NK-92 (cell line): ENCODE results near the gene COL7A1.
A peak's percentile ranks its signal among the peaks of the same experiment; 100 is the strongest.
"Not testable (repeated sequence)": the region's sequence is repeated elsewhere in the genome, so short reads cannot be mapped to it uniquely, and the experiment has no call there.

Source experiments
- DNase-seq: peaks from one replicate; lab custom pipeline; 2025; ENCODE audit not compliant: unreplicated experiment; lab: John Stamatoyannopoulos, UW

Gene COL7A1

GRCh38 chr3:48565186-48565585 lies 29.9 kb downstream of the COL7A1 start:
- no peak for DNase-seq

- DNase-seq, result no peak
Observed at GRCh38 chr3:48564667-48565066, 30.5 kb downstream of the COL7A1 start.

GRCh38 chr3:48564022-48564421 lies 31.1 kb downstream of the COL7A1 start:
- DNase-seq, result no peak

GRCh38 chr3:48563382-48563918 lies 31.7 kb downstream of the COL7A1 start, which contains the start of gene UCN2:
Gene UCN2, minus strand, starts transcription at chr3:48563781. Its CDS starts 657 bp downstream, at chr3:48563124.
- DNase-seq, result no peak

DNA sequence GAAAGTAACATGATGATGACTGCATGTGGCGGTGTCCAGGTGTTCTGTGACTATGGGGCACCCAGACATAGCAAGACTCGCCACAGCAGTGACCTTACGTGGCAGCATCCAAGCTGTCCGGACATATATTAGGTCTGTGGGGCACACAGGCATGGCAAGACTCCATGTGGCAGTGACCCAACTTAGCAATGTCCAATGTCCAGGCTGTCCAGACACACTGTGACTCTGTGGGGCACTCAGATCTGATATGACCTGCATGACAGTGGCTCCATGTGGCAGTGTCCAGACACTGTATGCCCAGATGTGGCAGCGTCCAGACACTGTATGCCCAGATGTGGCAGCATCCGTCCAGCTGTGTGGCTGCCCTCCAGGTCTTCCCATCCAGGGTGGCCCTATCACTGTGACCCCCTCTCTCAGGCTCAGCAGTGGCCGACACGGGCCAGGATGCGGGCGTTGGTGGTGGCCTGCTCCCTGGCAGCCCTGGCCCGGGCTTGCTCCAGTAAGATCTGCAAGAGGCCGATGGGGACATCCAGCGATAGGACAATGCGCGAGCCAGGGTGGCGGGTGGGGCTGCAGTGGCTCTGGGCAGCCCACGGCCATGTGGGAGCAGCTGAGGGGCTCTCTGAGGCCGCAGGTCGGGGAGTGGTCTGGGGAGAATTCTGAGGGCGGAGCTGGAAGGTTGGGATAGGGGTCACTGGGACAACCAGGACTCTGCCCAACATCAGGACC lies 32.6 kb downstream of the COL7A1 start:
- DNase-seq, result no peak

GRCh38 chr3:48561045-48561736 lies 33.9 kb downstream of the COL7A1 start:
- no peak for DNase-seq

- no peak for DNase-seq
Observed at GRCh38 chr3:48560648-48561018, 34.5 kb downstream of the COL7A1 start.

DNA sequence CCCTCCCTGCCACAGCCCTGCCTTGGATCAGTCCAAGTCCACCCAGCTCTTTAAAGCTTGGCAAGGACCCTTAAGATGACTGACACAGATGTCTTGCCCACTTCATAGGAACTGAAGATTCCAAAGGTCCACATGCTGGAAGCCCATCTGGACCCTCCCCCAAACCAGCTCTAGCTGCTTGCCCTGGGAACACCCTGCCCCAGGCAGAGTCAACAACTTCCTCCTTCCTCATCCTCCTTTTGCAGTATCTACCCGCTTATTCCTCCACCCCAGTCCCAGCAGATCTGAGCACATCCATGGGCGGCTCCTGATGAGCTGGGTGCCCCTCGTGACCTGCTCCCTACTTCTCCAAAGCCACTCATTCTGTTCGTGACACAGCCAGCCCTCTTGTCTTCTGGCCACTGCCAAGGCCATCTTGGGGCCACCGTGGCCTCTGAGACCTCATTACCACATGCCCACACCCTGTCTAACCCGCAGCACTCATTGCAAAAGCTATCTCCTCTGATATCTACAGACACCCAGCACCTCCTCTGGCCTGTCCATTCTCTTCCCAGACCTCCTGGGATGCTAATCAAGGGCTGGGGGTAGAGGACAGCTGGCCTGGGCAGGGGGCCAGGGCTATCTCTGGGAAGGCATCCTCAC lies 36.5 kb downstream of the COL7A1 start:
- no peak for DNase-seq

DNA sequence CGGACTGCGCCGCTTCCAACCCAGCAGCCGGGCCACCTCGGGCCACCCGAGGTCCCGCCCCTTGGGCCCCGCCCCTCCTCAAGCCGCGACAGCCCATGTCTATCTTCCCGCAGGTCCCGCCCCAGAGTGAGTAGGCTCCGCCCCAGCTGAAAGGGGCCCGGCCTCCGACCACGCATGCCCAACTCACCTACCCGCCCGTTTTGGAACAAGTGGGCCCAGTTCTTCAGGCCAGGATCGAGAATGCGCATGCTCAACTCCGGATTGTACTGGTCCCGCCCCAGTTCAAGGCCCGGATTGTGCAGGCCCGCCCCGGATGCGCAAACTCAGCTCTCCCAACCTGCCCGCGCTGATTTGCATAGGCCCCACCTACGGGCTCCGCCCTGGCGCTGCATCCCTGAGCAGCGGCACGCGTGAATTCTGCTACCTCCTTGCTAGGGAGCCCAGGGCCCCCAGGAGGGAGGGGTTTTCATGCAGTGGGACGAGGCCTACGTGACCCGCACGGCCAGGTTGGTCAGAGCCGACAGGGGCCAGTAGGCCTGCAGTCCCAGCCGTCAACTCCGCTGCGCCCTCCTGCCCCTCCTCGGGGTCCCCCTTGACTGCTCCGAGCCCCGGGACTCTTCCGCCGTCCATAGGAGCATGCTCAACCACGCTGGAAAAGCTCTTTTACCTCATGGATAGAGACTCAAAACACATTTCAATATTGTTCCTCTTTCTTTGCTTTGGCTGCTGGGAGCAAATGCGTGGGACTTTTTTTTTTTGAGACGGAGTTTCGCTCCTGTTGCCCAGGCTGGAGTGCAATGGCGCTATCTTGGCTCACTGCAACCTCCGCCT lies 38.1 kb downstream of the COL7A1 start, which contains the start of gene PFKFB4:
PFKFB4 (minus strand) TSS at position 8 of the 831 bp plus-strand sequence. CDS start 26 bp downstream, outside the sequence.
- peak; percentile 94 for DNase-seq

DNA sequence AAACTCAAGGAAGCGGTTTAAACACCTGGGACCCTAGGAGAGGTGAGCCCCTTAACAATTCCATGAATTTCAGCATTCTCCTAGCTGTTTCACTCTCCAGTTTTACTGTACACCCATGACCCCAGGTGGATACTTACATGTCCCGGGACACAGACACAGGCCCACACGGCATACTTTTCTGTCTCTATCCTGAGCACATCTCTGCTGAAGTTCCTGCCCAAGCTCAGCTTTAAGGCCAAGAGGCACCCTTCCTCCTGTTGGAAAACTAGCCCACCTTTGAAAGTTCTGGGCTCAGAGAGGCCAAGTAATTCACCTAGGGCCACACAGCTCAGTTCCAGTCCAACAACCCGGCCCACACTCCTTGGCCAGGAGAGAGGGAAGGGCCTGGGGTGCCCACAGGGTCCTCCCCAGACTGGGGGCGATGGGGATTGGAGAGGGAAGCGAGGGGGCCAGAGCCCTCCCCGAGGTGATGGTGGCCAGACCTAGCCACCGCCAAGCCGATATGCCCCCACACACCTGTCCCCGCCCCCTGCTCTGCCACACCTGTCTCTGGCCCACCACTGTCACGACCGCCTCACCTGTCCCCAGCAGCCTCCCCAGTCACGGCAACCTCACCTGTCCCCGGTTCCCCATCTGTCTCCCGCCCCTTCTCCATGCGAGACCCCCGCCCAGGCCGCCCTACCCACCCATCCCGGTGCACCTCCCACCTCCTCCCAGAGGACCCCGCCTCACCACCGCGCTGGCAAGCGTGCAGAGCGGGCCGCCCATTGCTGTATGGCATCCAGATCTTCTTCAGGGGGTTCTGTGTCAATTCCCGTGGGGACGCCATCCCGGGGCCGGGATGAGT lies 39.0 kb downstream of the COL7A1 start:
- no peak for DNase-seq

DNA sequence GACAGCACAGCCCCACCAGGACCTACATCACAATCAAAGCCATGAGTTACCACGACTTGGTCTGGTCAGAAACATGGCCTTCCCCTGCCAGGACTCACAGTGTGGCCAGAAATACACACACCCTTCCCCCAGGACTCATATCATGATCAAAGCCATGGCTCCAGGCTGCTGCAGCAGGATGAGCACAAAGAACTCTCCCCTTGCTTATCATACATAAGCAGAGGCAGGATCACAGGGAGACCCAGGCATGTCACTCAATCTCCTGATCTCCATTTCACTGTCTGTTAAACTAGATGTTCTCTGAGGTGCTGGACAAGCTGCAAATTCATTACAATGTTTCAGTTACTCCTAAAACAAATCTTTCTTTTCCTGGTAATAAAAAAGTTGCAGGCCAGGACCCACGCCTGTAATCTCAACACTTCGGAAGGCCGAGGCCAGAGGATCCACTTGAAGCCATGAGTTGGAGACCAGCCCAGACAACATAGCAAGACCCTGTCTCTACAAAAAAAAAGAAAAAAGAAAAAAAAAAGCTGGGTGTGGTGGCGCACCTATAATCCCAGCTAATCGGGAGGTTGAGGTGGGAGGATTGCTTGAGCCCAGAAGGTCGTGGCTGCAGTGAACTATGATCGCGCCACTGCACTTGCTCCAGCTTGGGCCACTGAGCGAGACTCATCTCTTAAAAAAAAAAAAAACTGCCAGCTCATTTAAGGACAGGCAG lies 39.7 kb downstream of the COL7A1 start:
- no peak for DNase-seq

DNA sequence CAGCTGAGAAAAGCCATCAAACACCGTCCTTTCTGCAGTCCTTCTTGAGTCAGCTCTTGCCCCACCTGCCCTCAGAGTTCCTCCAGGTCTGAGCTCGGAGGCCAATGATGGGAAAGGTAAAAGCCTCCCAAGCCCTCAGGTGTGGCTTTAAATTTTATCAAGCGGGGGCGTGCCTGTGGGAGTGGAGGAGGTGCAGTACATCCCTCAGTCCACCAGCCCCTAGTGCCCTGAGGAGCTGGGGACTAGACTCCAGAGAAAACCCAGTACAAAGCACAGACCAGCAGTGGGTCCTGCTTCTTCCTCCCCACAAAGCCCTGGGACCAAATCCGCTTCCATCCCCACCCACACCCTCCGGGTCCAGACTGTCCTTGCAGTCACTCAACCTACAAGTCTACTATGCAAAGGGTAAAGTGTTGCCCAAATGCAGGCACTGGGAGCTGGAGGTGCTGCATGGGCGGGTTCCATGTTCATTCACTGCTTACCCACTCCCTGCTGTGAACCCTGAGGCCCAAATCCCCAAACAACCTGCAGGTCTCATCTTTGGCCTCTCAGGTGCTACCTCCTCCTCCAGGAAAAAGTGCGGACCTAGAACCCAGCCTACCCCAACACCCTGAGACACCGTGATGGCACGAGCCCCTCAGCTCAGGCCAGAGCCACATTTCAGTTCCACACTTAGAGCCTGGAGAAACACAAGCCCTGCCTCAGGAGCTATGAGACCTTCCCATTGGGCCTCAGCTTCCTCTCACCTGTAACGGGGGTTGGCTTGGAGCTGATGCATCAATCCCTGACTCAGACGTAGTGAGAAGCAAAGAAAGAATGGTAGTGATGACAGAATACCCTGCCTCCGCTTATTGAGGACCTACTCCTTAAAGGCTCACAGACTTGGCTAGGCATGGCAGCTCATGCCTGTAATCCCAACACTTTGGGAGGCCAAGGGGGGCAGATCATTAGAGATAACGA lies 41.0 kb downstream of the COL7A1 start:
- no peak for DNase-seq

DNA sequence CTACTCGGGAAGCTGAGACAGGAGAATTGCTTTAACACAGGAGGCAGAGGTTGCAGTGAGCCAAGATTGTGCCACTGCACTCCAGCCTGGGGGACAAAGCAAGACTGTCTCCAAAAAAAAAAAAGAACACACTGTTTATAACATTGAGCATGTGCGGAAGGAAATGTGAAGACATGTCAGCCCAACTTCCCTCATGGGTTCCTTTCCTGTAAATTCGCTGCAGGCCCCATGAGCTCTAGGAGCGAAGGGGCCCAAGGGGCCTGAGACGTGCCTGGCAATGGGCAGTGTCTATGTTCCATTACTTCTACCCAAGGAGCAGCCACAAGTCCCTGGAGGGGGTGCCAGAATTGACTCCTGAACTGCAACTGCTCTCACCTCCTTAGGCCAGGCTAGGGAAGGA lies 41.8 kb downstream of the COL7A1 start:
- DNase-seq, result no peak

GRCh38 chr3:48552111-48552951 lies 42.8 kb downstream of the COL7A1 start:
- DNase-seq, result no peak

- not testable (repeated sequence) for DNase-seq
Observed at GRCh38 chr3:48551651-48552050, 43.5 kb downstream of the COL7A1 start.

DNA sequence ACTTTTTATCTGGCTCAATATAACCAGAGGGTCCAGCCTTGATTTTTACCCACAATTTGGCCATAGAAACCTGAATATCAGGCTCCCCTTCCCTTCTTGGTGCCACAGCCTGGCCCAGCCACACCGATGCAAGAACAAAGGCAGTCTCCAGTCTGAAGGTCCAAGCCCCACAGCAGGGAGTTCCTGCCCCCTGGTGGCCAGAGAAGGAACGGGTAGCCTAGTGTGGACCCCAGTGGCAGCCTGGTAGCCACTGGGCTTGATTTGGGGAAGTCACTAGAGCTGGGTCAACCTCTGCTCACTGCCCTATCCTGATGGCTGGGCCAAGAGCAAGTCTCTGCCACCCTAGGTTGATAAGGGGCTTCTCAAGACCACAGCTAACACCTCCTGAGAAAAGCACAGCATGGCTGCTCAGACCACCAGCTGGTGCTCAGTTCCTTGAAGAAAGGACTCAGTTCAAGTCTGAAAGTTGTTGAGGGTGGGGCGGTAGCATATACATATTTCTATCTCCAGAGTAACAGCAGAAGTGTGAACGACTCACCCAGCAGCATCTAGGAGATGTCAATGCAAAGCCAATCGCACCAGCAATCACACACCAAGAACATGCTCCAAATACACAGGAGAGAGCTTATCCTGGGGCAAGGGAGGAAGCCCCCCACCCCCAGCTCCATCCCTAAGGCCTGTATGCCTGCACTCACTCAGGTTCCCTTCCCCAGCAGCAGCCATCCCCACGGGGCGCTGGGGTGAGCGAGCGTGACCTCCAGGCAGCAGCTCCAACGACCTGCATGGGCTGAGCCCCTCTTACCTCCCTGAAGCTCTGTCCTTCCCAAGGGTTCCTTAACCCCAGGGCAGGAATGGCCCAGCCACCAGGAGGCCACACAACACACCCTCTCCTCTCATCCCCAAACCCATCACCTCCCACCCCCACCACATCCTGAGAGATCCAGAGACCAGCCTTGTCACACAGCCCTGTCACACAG lies 46.1 kb downstream of the COL7A1 start:
- DNase-seq, result peak; percentile 2
